ENCODE measurements around the gene ZNF268. TPM values are rescaled to one million over a fixed set of nuclear protein-coding genes. Genes with fewer than 3 reads are reported as not detected.

ZNF268 gene
- total and polyA plus RNA-seq, 10 of the 15 experiments (the other 5 are each of a cell fraction or from before 2014, with no cell fraction given) = 9.4 to 23.2 (median 15.3) TPM

GRCh38 chr12:133156125-133156690 is 25.1 kb upstream of the ZNF268 start:
- no peak overlapping the region for H3K4me3 ChIP-seq
- BruUV-seq (replicated peaks) = no TSS peak
- FAIRE-seq (no peak), ATAC-seq (no peak), DNase-seq (ENCODE audit: low read depth, low spot score) (no peak)
- no peak overlapping the region for H3K9ac ChIP-seq (ENCODE audit: control insufficient read depth, insufficient read depth, low read length)
- H3K4me1 ChIP-seq (ENCODE audit: control insufficient read depth, insufficient read depth, low read length) = no peaks in the 10 kb centered on the region
- H3K9me3 ChIP-seq (replicated peaks; ENCODE audit: control insufficient read depth, insufficient read depth, low read length) = peaks cover 24% of the 10 kb centered on the region
- ChIA-PET SMC1A (ENCODE audit: uncharacterized antibody, unreplicated experiment) (interaction anchor here (0.6 kb wide), 1 partner anchor 13 kb away, joined by 3 read pairs; no protein-coding TSS in a partner anchor), POLR2A (no interaction called here), RAD21 (ENCODE audit: unreplicated experiment) (no interaction called here), CTCF (no interaction called here)
- in situ Hi-C loops (cut with MboI) = no loop called here
- no peaks in the 10 kb centered on the region for H3K79me2 ChIP-seq (ENCODE audit: control insufficient read depth, insufficient read depth, low read length)
- no peaks in the 10 kb centered on the region for H4K20me1 ChIP-seq (ENCODE audit: control insufficient read depth, insufficient read depth)
- TF ChIP-seq KLF5 (IDR thresholded peaks at IDR 0.05; ENCODE audit: partially characterized antibody) = no peak
- no peak for TF ChIP-seq FOS (IDR thresholded peaks at IDR 0.05; ENCODE audit: borderline replicate concordance, extremely low read depth, insufficient read length)
- no peak for TF ChIP-seq ZZZ3 (IDR thresholded peaks at IDR 0.05; ENCODE audit: control insufficient read depth, insufficient read length, low read depth)
- TF ChIP-seq ZNF274 (IDR thresholded peaks at IDR 0.05; ENCODE audit: insufficient read depth, insufficient read length) = peak; percentile 64
- TF ChIP-seq CHD4 (IDR thresholded peaks at IDR 0.05) = no peak
- TF ChIP-seq RAD21 (IDR thresholded peaks at IDR 0.05; ENCODE audit: insufficient read depth, low read depth, low read length) = no peak
- 0 out of 2 replicates have a peak, but pooled peaks have one; percentile 54 for TF ChIP-seq CBX5 (IDR thresholded peaks at IDR 0.05; ENCODE audit: low read depth)
- no peak for TF ChIP-seq MXI1 (IDR thresholded peaks at IDR 0.05; ENCODE audit: low read depth, low read length)
- TF ChIP-seq SREBF2 (IDR thresholded peaks at IDR 0.05; ENCODE audit: low read length) = no peak
- no peaks in the 10 kb centered on the region for H3K27me3 ChIP-seq (replicated peaks in 1 of 2; ENCODE audit: control insufficient read depth in 2 of 2, insufficient read depth in 2 of 2, low read length in 1 of 2)
- whole genome bisulfite sequencing (ENCODE audit: insufficient coverage, insufficient replicate concordance, low lambda C conversion rate, missing lambda C conversion rate) = 100% methylated on average over 2 of the region's 2 CpGs
- no peak overlapping the region for H3K27ac ChIP-seq (ENCODE audit: control insufficient read depth, insufficient read depth)
- H3K36me3 ChIP-seq (ENCODE audit: control insufficient read depth in 2 of 2, insufficient read depth in 2 of 2, low read length in 1 of 2) = peaks cover 1 to 8% of the 10 kb centered on the region in 2 experiments; a peak in 3 of 4 replicates
- no peak overlapping the region for H3K4me2 ChIP-seq (ENCODE audit: control insufficient read depth, insufficient read depth)
- intact Hi-C loops (cut with micrococcal nuclease; ENCODE audit: unreplicated experiment) = no loop called here
- no peak overlapping the region for H2AFZ ChIP-seq (ENCODE audit: control insufficient read depth, low read depth, low read length)

GRCh38 chr12:133165776-133166175 is 15.5 kb upstream of the ZNF268 start:
- 71% methylated on average over 3 of the region's 3 CpGs for WGBS (ENCODE audit: insufficient coverage, insufficient replicate concordance, low lambda C conversion rate, missing lambda C conversion rate)
- ChIA-PET RAD21 (ENCODE audit: unreplicated experiment) (no interaction called here), CTCF (no interaction called here), POLR2A (no interaction called here), SMC1A (ENCODE audit: uncharacterized antibody, unreplicated experiment) (no interaction called here)
- H3K36me3 ChIP-seq (ENCODE audit: control insufficient read depth in 2 of 2, insufficient read depth in 2 of 2, low read length in 1 of 2) = no peaks in the 10 kb centered on the region
- H3K4me3 ChIP-seq = no peak overlapping the region
- intact Hi-C loops (cut with micrococcal nuclease; ENCODE audit: unreplicated experiment) = no loop called here
- no peaks in the 10 kb centered on the region for H3K4me1 ChIP-seq (ENCODE audit: control insufficient read depth, insufficient read depth, low read length)
- H3K79me2 ChIP-seq (ENCODE audit: control insufficient read depth, insufficient read depth, low read length) = no peaks in the 10 kb centered on the region
- TF ChIP-seq RAD51 (IDR thresholded peaks at IDR 0.05) = no peak
- no peak for TF ChIP-seq MYC (IDR thresholded peaks at IDR 0.05; ENCODE audit: insufficient read depth, insufficient read length, insufficient replicate concordance, low read length, severe bottlenecking)
- TF ChIP-seq NBN (IDR thresholded peaks at IDR 0.05) = no peak
- no peak for TF ChIP-seq TCF3 (IDR thresholded peaks at IDR 0.05; ENCODE audit: borderline replicate concordance, insufficient read depth, low read depth, low read length)
- TF ChIP-seq ZZZ3 (IDR thresholded peaks at IDR 0.05; ENCODE audit: control insufficient read depth, insufficient read length, low read depth) = no peak
- no peak for TF ChIP-seq MLLT1 (IDR thresholded peaks at IDR 0.05)
- H3K4me2 ChIP-seq (ENCODE audit: control insufficient read depth, insufficient read depth) = no peak overlapping the region
- ATAC-seq (no peak), DNase-seq (ENCODE audit: low read depth, low spot score) (no peak), FAIRE-seq (no peak)
- H3K27me3 ChIP-seq (replicated peaks in 1 of 2; ENCODE audit: control insufficient read depth in 2 of 2, insufficient read depth in 2 of 2, low read length in 1 of 2) = no peaks in the 10 kb centered on the region
- in situ Hi-C loops (cut with MboI) = no loop called here
- peaks cover 5% of the 10 kb centered on the region; the same call in 2 of the 3 replicates for H3K9me3 ChIP-seq (replicated peaks; ENCODE audit: control insufficient read depth, insufficient read depth, low read length)
- no peak overlapping the region for H2AFZ ChIP-seq (ENCODE audit: control insufficient read depth, low read depth, low read length)
- H3K27ac ChIP-seq (ENCODE audit: control insufficient read depth, insufficient read depth) = no peak overlapping the region
- BruUV-seq (replicated peaks) = no TSS peak
- H3K9ac ChIP-seq (ENCODE audit: control insufficient read depth, insufficient read depth, low read length) = no peak overlapping the region
- H4K20me1 ChIP-seq (ENCODE audit: control insufficient read depth, insufficient read depth) = no peaks in the 10 kb centered on the region

Measured in GM12878 (cell line).